ENCODE results near the gene HS3ST6. TPM values are rescaled to one million over a fixed set of nuclear protein-coding genes. Genes with fewer than 3 reads are reported as not detected.

The HS3ST6 gene
- total and polyA plus RNA-seq, 2 of the 13 experiments (the other 11 are each of a cell fraction or from before 2014, with no cell fraction given), result not detected

DNA sequence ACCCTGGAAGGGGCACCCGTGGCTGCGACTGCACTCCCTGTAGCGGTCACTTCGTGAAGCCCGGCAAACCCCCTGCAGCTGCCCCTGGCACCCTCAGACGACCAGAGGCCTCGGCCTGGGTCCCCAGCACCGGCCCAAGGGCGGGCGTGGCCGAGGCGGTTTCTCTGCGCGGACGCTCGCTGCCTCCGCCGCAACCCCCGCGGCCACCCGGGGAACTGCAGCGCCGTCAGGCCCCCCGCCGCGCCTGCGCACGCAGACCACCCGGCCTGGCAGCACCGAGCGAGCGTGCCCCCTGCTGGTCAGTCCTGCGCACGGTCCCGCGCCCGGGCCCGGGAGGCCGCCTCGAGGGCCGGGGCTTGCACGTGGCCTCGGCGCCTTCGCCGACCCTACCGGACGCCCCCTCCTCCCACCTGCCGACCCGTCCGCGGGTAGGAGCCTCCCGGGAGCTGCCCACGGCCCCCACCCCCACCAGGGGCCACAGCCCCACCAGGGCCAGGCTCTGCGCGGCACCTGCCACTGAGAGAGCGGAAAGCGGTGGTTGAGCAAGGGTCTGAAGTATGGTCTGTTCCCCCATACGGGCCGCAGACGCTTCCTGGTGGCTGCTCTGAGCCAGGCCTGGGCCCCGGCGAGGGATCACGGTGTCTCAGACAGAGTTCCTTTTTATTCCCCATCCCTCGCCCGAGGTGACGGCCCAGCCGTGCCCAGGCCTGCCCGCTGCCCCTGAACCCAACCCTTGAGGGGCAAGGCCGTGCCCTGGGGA lies 11.5 kb upstream of the HS3ST6 start (continued):
- TF ChIP-seq, protein P1, sequence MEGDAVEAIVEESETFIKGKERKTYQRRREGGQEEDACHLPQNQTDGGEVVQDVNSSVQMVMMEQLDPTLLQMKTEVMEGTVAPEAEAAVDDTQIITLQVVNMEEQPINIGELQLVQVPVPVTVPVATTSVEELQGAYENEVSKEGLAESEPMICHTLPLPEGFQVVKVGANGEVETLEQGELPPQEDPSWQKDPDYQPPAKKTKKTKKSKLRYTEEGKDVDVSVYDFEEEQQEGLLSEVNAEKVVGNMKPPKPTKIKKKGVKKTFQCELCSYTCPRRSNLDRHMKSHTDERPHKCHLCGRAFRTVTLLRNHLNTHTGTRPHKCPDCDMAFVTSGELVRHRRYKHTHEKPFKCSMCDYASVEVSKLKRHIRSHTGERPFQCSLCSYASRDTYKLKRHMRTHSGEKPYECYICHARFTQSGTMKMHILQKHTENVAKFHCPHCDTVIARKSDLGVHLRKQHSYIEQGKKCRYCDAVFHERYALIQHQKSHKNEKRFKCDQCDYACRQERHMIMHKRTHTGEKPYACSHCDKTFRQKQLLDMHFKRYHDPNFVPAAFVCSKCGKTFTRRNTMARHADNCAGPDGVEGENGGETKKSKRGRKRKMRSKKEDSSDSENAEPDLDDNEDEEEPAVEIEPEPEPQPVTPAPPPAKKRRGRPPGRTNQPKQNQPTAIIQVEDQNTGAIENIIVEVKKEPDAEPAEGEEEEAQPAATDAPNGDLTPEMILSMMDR (CRISPR knock-in tag; IDR thresholded peaks at IDR 0.05), result peak; percentile 90
- TF ChIP-seq TSC22D2 (CRISPR knock-in tag; IDR thresholded peaks at IDR 0.05; ENCODE audit: borderline replicate concordance) (peak; percentile 73; the same call in 1 of the 2 replicates), AKAP8 (CRISPR knock-in tag; IDR thresholded peaks at IDR 0.05) (peak; percentile 68; the same call in 1 of the 2 replicates), KDM4B (CRISPR knock-in tag; IDR thresholded peaks at IDR 0.05) (no peak), ZNF547 (CRISPR knock-in tag; IDR thresholded peaks at IDR 0.05) (peak; percentile 91), MLLT10 (CRISPR knock-in tag; IDR thresholded peaks at IDR 0.05) (no peak), PRMT3 (CRISPR knock-in tag; IDR thresholded peaks at IDR 0.05; ENCODE audit: borderline replicate concordance, low read depth) (no peak), ZNF652 (CRISPR knock-in tag; IDR thresholded peaks at IDR 0.05; ENCODE audit: borderline replicate concordance, low read depth) (no peak), MEF2D (CRISPR knock-in tag; IDR thresholded peaks at IDR 0.05) (no peak), HNRNPLL (IDR thresholded peaks at IDR 0.05; ENCODE audit: low read depth, low read length, poor library complexity, severe bottlenecking) (no peak), PATZ1 (CRISPR knock-in tag; IDR thresholded peaks at IDR 0.05) (no peak), ARNT2 (CRISPR knock-in tag; IDR thresholded peaks at IDR 0.05; ENCODE audit: low read depth) (peak; percentile 98), SALL1 (CRISPR knock-in tag; IDR thresholded peaks at IDR 0.05) (peak; percentile 86), CBX2 (IDR thresholded peaks at IDR 0.05; ENCODE audit: low read depth, low read length) (no peak), CBX2 (CRISPR knock-in tag; IDR thresholded peaks at IDR 0.05; ENCODE audit: low read depth) (no peak), RFX3 (CRISPR knock-in tag; IDR thresholded peaks at IDR 0.05) (no peak), GABPB1 (CRISPR knock-in tag; IDR thresholded peaks at IDR 0.05) (peak; percentile 62; the same call in 1 of the 2 replicates), ZNF737 (CRISPR knock-in tag; IDR thresholded peaks at IDR 0.05; ENCODE audit: borderline replicate concordance) (no peak), ZC3H13 (CRISPR knock-in tag; IDR thresholded peaks at IDR 0.05) (peak; percentile 86), ZFP36L2 (CRISPR knock-in tag; IDR thresholded peaks at IDR 0.05) (no peak), ZNF569 (CRISPR knock-in tag; IDR thresholded peaks at IDR 0.05; ENCODE audit: borderline replicate concordance) (no peak)
- TF ChIP-seq, protein P2, sequence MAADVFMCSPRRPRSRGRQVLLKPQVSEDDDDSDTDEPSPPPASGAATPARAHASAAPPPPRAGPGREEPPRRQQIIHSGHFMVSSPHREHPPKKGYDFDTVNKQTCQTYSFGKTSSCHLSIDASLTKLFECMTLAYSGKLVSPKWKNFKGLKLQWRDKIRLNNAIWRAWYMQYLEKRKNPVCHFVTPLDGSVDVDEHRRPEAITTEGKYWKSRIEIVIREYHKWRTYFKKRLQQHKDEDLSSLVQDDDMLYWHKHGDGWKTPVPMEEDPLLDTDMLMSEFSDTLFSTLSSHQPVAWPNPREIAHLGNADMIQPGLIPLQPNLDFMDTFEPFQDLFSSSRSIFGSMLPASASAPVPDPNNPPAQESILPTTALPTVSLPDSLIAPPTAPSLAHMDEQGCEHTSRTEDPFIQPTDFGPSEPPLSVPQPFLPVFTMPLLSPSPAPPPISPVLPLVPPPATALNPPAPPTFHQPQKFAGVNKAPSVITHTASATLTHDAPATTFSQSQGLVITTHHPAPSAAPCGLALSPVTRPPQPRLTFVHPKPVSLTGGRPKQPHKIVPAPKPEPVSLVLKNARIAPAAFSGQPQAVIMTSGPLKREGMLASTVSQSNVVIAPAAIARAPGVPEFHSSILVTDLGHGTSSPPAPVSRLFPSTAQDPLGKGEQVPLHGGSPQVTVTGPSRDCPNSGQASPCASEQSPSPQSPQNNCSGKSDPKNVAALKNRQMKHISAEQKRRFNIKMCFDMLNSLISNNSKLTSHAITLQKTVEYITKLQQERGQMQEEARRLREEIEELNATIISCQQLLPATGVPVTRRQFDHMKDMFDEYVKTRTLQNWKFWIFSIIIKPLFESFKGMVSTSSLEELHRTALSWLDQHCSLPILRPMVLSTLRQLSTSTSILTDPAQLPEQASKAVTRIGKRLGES (CRISPR knock-in tag; IDR thresholded peaks at IDR 0.05; ENCODE audit: borderline replicate concordance), result no peak
- TF ChIP-seq, protein P3, sequence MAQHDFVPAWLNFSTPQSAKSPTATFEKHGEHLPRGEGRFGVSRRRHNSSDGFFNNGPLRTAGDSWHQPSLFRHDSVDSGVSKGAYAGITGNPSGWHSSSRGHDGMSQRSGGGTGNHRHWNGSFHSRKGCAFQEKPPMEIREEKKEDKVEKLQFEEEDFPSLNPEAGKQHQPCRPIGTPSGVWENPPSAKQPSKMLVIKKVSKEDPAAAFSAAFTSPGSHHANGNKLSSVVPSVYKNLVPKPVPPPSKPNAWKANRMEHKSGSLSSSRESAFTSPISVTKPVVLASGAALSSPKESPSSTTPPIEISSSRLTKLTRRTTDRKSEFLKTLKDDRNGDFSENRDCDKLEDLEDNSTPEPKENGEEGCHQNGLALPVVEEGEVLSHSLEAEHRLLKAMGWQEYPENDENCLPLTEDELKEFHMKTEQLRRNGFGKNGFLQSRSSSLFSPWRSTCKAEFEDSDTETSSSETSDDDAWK (CRISPR knock-in tag; IDR thresholded peaks at IDR 0.05), result no peak
